BLaER1 (cell line): Measurements from ENCODE around the gene DHRS1.
"Not testable (repeated sequence)": the region's sequence is repeated elsewhere in the genome, so short reads cannot be mapped to it uniquely, and the experiment has no call there.

ENCODE experiments used
- H3K27ac ChIP-seq: shearing (Covaris generic); formaldehyde crosslinking; 2 replicates; pipeline ENCODE4 v1.8.1; 2022
- H3K27me3 ChIP-seq: shearing (Covaris generic); formaldehyde crosslinking; 2 replicates; pipeline ENCODE4 v1.8.1; 2022
- H3K36me3 ChIP-seq: shearing (Covaris generic); formaldehyde crosslinking; 2 replicates; pipeline ENCODE4 v1.8.1; 2022
- H3K4me1 ChIP-seq: shearing (Covaris generic); formaldehyde crosslinking; 2 replicates; pipeline ENCODE4 v1.8.1; 2022
- H3K4me2 ChIP-seq: shearing (Covaris generic); formaldehyde crosslinking; 2 replicates; pipeline ENCODE4 v1.8.1; 2022
- H3K4me3 ChIP-seq: shearing (Covaris generic); formaldehyde crosslinking; 2 replicates; pipeline ENCODE4 v1.8.1; 2022
- H3K9ac ChIP-seq: shearing (Covaris generic); formaldehyde crosslinking; 2 replicates; pipeline ENCODE4 v1.8.1; 2022
- H3K9me3 ChIP-seq: shearing (Covaris generic); formaldehyde crosslinking; 2 replicates; pipeline ENCODE4 v1.8.1; 2022
- H4K20me1 ChIP-seq: shearing (Covaris generic); formaldehyde crosslinking; 2 replicates; pipeline ENCODE4 v1.8.1; 2022
- Cebpa-rat ChIP-seq: shearing (Covaris generic); IDR thresholded peaks from 2 replicates; pipeline ENCODE4 v1.8.1; 2022

DHRS1 gene

DNA sequence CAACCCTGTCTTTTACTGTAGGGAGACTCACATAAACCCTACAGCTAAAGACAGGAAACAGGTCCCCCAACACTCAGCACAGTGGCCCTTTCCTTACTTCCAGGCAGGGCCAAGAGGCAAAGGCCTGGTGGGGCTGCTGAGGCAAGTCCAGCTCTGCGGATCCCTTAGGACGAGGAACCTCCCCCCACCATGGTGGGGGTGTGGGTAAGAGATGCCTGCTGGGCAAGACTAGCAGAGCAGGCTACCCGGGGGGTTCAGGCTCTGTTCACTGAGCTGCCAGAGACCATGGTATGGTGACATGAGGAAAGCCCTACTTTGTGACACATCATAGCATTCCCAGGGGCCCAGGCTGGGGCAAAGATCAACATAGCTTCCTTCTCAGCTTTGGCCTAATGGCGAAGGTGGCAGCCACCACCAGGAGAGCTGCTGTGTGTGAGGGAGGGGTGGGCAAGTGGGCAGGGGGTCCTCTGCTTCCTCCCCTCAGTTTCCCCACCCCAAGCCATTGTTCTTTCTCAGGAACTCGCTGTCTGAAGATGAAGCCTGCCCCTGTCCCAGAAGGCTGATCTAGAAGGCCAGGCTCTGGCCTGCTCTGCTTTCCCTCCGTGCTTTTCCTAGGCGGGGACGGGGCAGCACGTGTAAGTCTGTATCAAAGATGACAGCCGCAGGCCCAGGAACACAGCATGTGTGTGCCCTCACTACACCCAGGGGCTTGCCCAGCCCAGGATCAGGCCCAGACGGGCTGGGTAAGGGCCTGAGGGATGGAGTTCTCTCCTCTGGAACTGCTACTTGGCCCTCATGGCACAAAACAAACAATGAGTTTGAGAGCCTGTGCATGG is 47.1 kb downstream of the DHRS1 start:
- Histone ChIP-seq H3K36me3 (peaks cover 17% of the 10 kb centered on the region; the same call in 1 of the 2 replicates), H3K4me1 (peaks cover 11% of the 10 kb centered on the region), H3K4me2 (no peak overlapping the region), H4K20me1 (no peaks in the 10 kb centered on the region), H3K27ac (no peak overlapping the region), H3K4me3 (no peak overlapping the region), H3K27me3 (no peaks in the 10 kb centered on the region), H3K9me3 (no peaks in the 10 kb centered on the region), H3K9ac (no peak overlapping the region)
- TF ChIP-seq Cebpa-rat = no peak

DNA sequence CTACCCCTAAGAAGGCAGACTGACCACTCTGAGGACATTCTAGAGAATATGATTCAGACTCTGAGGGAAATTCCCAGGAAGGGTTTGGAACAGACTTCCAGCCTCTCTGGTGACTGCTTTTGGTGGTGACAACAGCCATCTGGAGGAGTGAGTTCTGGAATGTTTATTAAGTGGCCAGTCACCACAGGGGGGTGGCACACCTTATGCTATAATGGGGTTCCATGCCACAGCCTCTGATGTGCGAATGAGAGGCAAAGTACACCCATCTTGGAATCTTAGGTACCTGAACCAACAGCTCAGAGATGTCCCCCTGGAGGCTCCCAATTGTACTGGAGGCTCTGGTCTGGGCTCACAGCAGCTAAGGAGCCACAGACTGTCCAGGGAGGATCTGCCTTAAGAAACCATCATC is 47.7 kb downstream of the DHRS1 start:
- peaks cover 17% of the 10 kb centered on the region; the same call in 1 of the 2 replicates for H3K36me3 ChIP-seq
- no peak overlapping the region for H3K27ac ChIP-seq
- no peak for TF ChIP-seq Cebpa-rat
- no peak overlapping the region for H3K4me2 ChIP-seq
- H3K9me3 ChIP-seq = no peaks in the 10 kb centered on the region
- H3K4me3 ChIP-seq = no peak overlapping the region
- peaks cover 15% of the 10 kb centered on the region for H3K4me1 ChIP-seq
- no peak overlapping the region for H3K9ac ChIP-seq
- no peaks in the 10 kb centered on the region for H4K20me1 ChIP-seq
- H3K27me3 ChIP-seq = no peaks in the 10 kb centered on the region

DNA sequence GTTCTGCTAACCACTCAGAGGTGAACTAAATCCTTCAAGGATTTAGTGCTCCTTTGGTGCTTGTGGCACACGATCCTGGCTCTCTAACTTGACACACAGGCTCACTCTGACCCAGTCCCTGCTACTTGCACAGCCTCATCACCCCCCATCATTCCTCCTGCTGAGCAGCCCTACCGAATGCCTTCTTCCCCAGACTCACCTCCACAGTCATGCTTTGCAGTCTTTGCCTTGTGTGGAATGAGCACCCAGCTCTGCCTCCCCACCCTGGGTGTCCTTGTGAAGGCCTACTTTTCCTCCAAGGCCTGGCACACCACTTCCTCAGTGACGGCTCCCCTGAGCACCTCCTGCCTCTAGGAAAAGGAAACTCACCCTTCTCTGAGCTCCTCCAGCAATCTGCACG is 49.2 kb downstream of the DHRS1 start:
- no peaks in the 10 kb centered on the region for H3K27me3 ChIP-seq
- TF ChIP-seq Cebpa-rat = no peak
- H3K27ac ChIP-seq = peak overlapping the region; percentile 43
- H4K20me1 ChIP-seq = no peaks in the 10 kb centered on the region
- peak overlapping the region; percentile 34 for H3K4me2 ChIP-seq
- no peak overlapping the region for H3K4me3 ChIP-seq
- no peak overlapping the region for H3K9ac ChIP-seq
- H3K36me3 ChIP-seq = peaks cover 17% of the 10 kb centered on the region; the same call in 1 of the 2 replicates
- H3K4me1 ChIP-seq = peaks cover 17% of the 10 kb centered on the region
- H3K9me3 ChIP-seq = no peaks in the 10 kb centered on the region

DNA sequence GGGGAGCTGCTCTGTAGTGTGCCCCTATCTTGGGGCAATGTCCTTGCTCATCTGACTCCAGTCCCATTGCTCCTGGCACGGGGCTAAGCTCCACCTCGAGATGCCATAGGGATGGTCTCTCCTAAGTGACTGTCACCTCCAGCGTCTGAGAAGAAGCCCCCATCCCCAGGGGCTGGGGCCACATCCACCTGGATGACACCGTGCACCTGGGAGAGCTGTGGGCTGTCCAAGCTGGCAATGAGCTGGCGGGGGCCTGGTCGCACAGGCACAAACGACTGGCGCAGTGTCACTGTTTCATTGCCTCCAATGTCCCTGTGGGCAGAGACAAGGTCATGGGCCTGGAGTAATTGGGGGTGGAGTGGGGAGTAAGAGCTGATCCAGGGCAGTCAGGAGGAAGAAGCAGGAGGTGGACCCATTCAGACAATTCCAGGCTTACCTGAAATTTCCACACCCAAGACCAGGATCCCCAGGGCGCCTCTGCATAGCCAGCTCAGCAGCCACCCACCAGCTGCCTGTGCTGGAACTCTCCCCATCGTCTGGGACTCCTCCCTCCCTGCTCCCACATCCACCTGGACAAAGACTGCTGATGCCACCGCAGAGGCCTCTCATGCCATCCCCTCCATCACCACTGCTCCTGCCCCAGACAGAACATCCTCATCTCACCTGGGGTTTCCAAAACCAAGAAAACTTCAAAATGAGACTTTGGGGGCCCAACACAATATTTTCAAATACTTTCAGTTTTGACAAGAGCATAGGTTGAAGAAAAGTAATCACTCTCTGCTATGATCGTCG is 50.2 kb downstream of the DHRS1 start:
- no peaks in the 10 kb centered on the region for H3K27me3 ChIP-seq
- no peak overlapping the region for H3K4me3 ChIP-seq
- H3K9me3 ChIP-seq = no peaks in the 10 kb centered on the region
- H3K36me3 ChIP-seq = peaks cover 9% of the 10 kb centered on the region; the same call in 1 of the 2 replicates
- no peak overlapping the region for H3K27ac ChIP-seq
- TF ChIP-seq Cebpa-rat = no peak
- no peak overlapping the region for H3K9ac ChIP-seq
- H3K4me1 ChIP-seq = peaks cover 18% of the 10 kb centered on the region
- no peaks in the 10 kb centered on the region for H4K20me1 ChIP-seq
- no peak overlapping the region for H3K4me2 ChIP-seq

DNA sequence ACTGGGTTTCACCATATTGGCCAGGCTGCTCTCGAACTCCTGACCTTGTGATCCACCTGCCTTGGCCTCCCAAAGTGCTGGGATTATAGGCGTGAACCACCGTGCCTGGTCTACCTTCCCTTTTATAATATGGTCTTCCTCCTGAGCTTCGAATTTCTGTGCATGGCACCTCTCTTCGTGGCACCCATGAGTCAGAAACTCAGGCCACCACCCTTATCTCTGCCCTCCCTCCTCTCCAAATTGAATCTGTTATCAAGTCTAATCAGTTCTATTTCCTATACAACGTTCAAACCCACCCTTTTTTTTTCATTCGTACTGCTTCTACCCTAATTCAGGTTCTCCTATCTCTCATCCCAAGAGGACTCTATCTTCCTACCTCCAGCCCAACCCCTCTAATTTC is 52.2 kb downstream of the DHRS1 start:
- no peak overlapping the region; the same call in 1 of the 2 replicates for H3K4me2 ChIP-seq
- no peak for TF ChIP-seq Cebpa-rat
- H3K9ac ChIP-seq = no peak overlapping the region
- H4K20me1 ChIP-seq = no peaks in the 10 kb centered on the region
- no peak overlapping the region for H3K4me3 ChIP-seq
- H3K27ac ChIP-seq = no peak overlapping the region
- H3K4me1 ChIP-seq = peaks cover 31% of the 10 kb centered on the region
- no peaks in the 10 kb centered on the region for H3K27me3 ChIP-seq
- H3K9me3 ChIP-seq = no peaks in the 10 kb centered on the region
- no peaks in the 10 kb centered on the region for H3K36me3 ChIP-seq

DNA sequence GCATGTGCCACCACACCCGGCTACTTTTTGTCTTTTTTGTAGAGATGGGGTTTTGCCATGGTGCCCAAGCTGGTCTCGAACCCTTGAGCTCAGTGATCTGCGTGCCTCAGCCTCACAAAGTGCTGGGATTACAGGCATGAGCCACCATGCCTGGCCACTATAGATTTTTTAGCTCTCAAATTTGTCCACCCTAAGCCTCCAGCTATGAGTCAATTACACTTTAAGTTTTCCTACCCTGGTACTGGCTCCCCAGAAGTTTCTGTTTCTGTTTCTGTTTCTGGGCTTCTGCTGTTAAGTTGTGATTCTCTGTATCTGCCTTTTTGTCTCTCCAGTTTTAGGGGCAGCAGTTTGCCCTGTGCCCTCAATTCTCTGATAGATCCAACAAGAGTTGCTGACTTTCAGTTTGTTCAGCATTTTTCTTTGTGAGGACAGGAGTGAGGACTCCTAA is 52.8 kb downstream of the DHRS1 start:
- Histone ChIP-seq H3K27ac (no peak overlapping the region), H3K4me2 (peak overlapping the region; percentile 21; the same call in 1 of the 2 replicates), H3K4me3 (no peak overlapping the region), H3K9ac (0 out of 2 replicates have a peak overlapping the region, but pooled peaks have one; percentile 27), H3K36me3 (no peaks in the 10 kb centered on the region), H3K9me3 (no peaks in the 10 kb centered on the region), H3K4me1 (peaks cover 33% of the 10 kb centered on the region), H4K20me1 (peaks cover 4% of the 10 kb centered on the region), H3K27me3 (no peaks in the 10 kb centered on the region)
- no peak for TF ChIP-seq Cebpa-rat

DNA sequence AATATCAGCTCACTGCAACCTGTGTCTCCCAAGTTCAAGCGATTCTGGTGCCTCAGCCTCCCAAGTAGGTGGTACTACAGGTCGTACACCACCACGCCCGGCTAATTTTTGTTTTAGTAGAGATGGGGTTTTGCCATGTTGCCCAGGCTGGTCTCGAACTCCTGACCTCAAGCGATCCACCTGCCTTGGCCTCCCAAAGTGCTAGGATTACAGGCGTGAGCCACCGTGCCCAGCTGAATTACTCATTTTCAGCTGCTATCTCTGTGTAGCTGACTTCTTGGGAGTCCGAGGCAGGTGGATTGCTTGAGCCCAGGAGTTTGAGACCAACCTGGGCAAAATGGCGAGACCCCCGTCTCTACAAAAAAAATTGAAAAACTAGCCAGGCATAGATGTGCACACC is 54.2 kb downstream of the DHRS1 start:
- H3K9me3 ChIP-seq, H3K36me3 ChIP-seq, H3K27ac ChIP-seq, H3K4me3 ChIP-seq, H3K27me3 ChIP-seq, H3K9ac ChIP-seq, H3K4me2 ChIP-seq: not testable (repeated sequence)
- H4K20me1 ChIP-seq = peaks cover 18% of the 10 kb centered on the region
- peaks cover 41% of the 10 kb centered on the region for H3K4me1 ChIP-seq

DNA sequence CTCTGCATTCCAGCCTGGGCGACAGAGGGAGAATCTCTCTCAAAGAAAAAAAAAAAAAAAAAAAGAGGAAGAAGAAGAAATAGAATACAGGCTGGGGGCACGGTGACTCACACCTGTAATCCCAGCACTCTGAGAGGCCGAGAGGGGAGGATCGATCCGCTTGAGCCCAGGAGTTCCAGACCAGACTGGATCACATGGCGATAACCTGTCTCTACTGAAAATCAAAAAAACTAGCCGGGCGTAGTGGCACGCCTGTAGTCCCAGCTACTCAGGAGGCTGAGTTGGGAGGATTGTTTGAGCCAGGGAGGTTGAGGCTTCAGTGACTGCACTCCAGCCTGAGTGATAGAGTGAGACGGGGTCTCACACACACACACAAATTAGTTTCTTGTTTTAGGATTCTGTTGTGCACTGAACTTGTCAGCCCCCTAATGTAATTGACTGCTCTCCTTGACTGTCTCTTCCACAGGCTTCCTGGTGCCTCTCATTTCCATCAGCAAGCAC is 56.2 kb downstream of the DHRS1 start:
- H4K20me1 ChIP-seq = peaks cover 38% of the 10 kb centered on the region
- peak overlapping the region; percentile 82 for H3K4me3 ChIP-seq
- H3K27ac ChIP-seq = peak overlapping the region; percentile 97
- H3K4me2 ChIP-seq = peak overlapping the region; percentile 99
- TF ChIP-seq Cebpa-rat = no peak
- H3K36me3 ChIP-seq = peaks cover 28% of the 10 kb centered on the region
- peak overlapping the region; percentile 92 for H3K9ac ChIP-seq
- H3K4me1 ChIP-seq = peaks cover 55% of the 10 kb centered on the region
- no peaks in the 10 kb centered on the region for H3K27me3 ChIP-seq
- no peaks in the 10 kb centered on the region for H3K9me3 ChIP-seq

DNA sequence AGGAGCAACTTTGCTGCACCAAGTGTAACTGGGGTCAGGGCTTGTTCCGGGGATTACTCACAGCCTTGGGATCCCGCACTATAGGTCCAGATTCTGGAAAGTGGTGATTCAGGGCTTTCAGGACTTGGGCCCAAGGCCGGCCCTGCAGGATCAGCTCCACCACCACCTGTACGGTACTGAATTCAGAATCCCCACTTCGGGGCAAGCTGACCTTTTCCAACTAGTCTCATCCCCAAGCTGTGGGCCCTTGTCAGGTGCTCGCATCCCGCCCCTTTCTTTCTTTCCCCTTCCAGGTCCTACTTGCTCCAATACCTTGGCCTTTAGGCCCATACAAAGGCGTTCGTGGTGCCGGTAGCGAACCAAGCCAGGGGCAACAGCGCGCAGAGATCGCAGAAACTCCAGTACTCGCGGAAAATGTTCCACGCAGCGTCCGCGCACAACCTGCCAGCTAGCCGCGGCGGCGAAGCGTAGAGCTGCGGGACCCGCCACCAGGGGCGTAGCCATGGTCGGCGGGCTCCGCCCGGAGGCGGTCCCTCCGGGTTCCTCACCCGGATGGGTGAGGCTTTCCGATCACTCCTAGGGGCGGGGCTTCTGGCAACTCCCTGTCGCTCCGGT is 57.6 kb downstream of the DHRS1 start:
- Histone ChIP-seq H4K20me1 (peaks cover 46% of the 10 kb centered on the region), H3K4me2 (peak overlapping the region; percentile 99), H3K9ac (peak overlapping the region; percentile 92), H3K4me3 (peak overlapping the region; percentile 82), H3K27ac (peak overlapping the region; percentile 97), H3K27me3 (no peaks in the 10 kb centered on the region), H3K9me3 (no peaks in the 10 kb centered on the region), H3K4me1 (peaks cover 51% of the 10 kb centered on the region), H3K36me3 (peaks cover 43% of the 10 kb centered on the region)
- no peak for TF ChIP-seq Cebpa-rat
